HG03460 (cell line): ENCODE measurements around the gene AGPAT3.

ENCODE experiments used
- ATAC-seq: cut with Tn5 transposase; IDR thresholded peaks from one replicate; pipeline ENCODE4 v1.9.1; 2021; ENCODE audit not compliant: unreplicated experiment

AGPAT3 gene

GRCh38 chr21:43973634-43973955 is 108.6 kb downstream of the AGPAT3 start:
- no peak for ATAC-seq

GRCh38 chr21:43974791-43975468 is 109.9 kb downstream of the AGPAT3 start:
- ATAC-seq: no peak

GRCh38 chr21:43975469-43976098 is 110.6 kb downstream of the AGPAT3 start:
- ATAC-seq: no peak

GRCh38 chr21:43976661-43977060 is 111.6 kb downstream of the AGPAT3 start:
- ATAC-seq: no peak

- no peak for ATAC-seq
Measured at GRCh38 chr21:43978060-43978459, 113.0 kb downstream of the AGPAT3 start.

GRCh38 chr21:43979654-43980053 is 114.6 kb downstream of the AGPAT3 start:
- no peak for ATAC-seq

- no peak for ATAC-seq
Measured at GRCh38 chr21:43981151-43981870, 116.3 kb downstream of the AGPAT3 start.

- no peak for ATAC-seq
Measured at GRCh38 chr21:43981871-43982210, 116.8 kb downstream of the AGPAT3 start.

GRCh38 chr21:43982489-43983078 is 117.6 kb downstream of the AGPAT3 start:
- no peak for ATAC-seq

GRCh38 chr21:43983390-43983789 is 118.4 kb downstream of the AGPAT3 start:
- ATAC-seq: no peak

GRCh38 chr21:43983860-43984420 is 118.9 kb downstream of the AGPAT3 start:
- no peak for ATAC-seq

- no peak for ATAC-seq
Measured at GRCh38 chr21:43984905-43985689, 120.1 kb downstream of the AGPAT3 start.

GRCh38 chr21:43985690-43986251 is 120.7 kb downstream of the AGPAT3 start:
- ATAC-seq: no peak

GRCh38 chr21:43986544-43987451 is 121.8 kb downstream of the AGPAT3 start:
- no peak for ATAC-seq

- ATAC-seq: no peak
Measured at GRCh38 chr21:43987509-43987908, 122.5 kb downstream of the AGPAT3 start.

- ATAC-seq: no peak
Measured at GRCh38 chr21:43988016-43988415, 123.0 kb downstream of the AGPAT3 start.

GRCh38 chr21:43988506-43989230 is 123.6 kb downstream of the AGPAT3 start:
- ATAC-seq: no peak

GRCh38 chr21:43989401-43989800 is 124.4 kb downstream of the AGPAT3 start:
- no peak for ATAC-seq

GRCh38 chr21:43991447-43991991 is 126.5 kb downstream of the AGPAT3 start:
- no peak for ATAC-seq
